ENCODE results near the gene DOCK9. TPM values are rescaled to one million over a fixed set of nuclear protein-coding genes. Genes with fewer than 3 reads are reported as not detected.

DOCK9 gene
- total and polyA plus RNA-seq, 9 of the 15 experiments (the other 6 are each of a cell fraction or from before 2014, with no cell fraction given) = 3.5 to 25.3 (median 16.7) TPM

- Histone ChIP-seq H3K79me2 (ENCODE audit: control insufficient read depth, insufficient read depth, low read length) (no peaks in the 10 kb centered on the region), H3K4me1 (replicated peaks in 1 of 2; ENCODE audit: control insufficient read depth in 2 of 2, insufficient read depth in 2 of 2, low read length in 2 of 2) (no peaks in the 10 kb centered on the region), H4K20me1 (replicated peaks; ENCODE audit: control insufficient read depth, insufficient read depth, low read length) (no peaks in the 10 kb centered on the region), H3K4me2 (ENCODE audit: insufficient read depth, low read length) (no peak overlapping the region), H3K4me3 (no peak overlapping the region), H3K27ac (ENCODE audit: extremely low read depth, low read depth, low read length) (no peak overlapping the region), H3K9me3 (replicated peaks; ENCODE audit: control insufficient read depth, insufficient read depth, low read depth, low read length) (no peaks in the 10 kb centered on the region), H2AFZ (ENCODE audit: low read depth, low read length) (no peak overlapping the region), H3K9me1 (ENCODE audit: control insufficient read depth, insufficient read depth, low read length) (no peaks in the 10 kb centered on the region), H3K36me3 (ENCODE audit: control insufficient read depth, insufficient read depth, low read length) (peaks cover 17% of the 10 kb centered on the region; the same call in 2 of the 3 replicates), H3K27me3 (ENCODE audit: control insufficient read depth in 2 of 2, insufficient read depth in 2 of 2, low read length in 2 of 2) (no peaks in the 10 kb centered on the region), H3K9ac (ENCODE audit: insufficient read depth in 1 of 2, low read depth in 2 of 2, low read length in 2 of 2) (no peak overlapping the region)
- FAIRE-seq = no peak
- POLR2A ChIA-PET = interaction anchor here (1.0 kb wide), 1 partner anchor 203 kb away, joined by 3 read pairs; no protein-coding TSS in a partner anchor
- intact Hi-C loops (cut with micrococcal nuclease) = no loop called here
- 47% methylated on average over 2 of the region's 3 CpGs for WGBS (ENCODE audit: insufficient coverage, low coverage, missing lambda C conversion rate)
- ATAC-seq = no peak
- no TSS peak for BruUV-seq (replicated peaks)
- CTCF ChIA-PET (ENCODE audit: low intra/inter-chr PET ratio) = no interaction called here
- no peak for DNase-seq (ENCODE audit: extremely low read depth in 1 of 4, low spot score in 3 of 4)
- in situ Hi-C loops (cut with MboI) = no loop called here
- no peak for TF ChIP-seq ZNF76 (CRISPR knock-in tag; IDR thresholded peaks at IDR 0.05; ENCODE audit: borderline replicate concordance)
- TF ChIP-seq MXI1 (IDR thresholded peaks at IDR 0.05; ENCODE audit: low read depth, low read length) = no peak
- TF ChIP-seq USF2 (CRISPR knock-in tag; IDR thresholded peaks at IDR 0.05) = no peak
- no peak for TF ChIP-seq KLF6 (CRISPR knock-in tag; IDR thresholded peaks at IDR 0.05; ENCODE audit: borderline replicate concordance)
- no peak for TF ChIP-seq CAMTA2 (CRISPR knock-in tag; conservative IDR thresholded peaks at IDR 0.05)
- no peak for TF ChIP-seq ZC3H4 (CRISPR knock-in tag; IDR thresholded peaks at IDR 0.05; ENCODE audit: borderline replicate concordance)
- TF ChIP-seq FOXA3 (CRISPR knock-in tag; conservative IDR thresholded peaks at IDR 0.05 in 1 of 2, IDR thresholded peaks at IDR 0.05 in 1 of 2) = no peak
- no peak for TF ChIP-seq BMI1 (IDR thresholded peaks at IDR 0.05; ENCODE audit: low read length)
- no peak for TF ChIP-seq TAF1 (IDR thresholded peaks at IDR 0.05; ENCODE audit: control insufficient read depth, extremely low read depth, insufficient read depth, low read length, severe bottlenecking)
- TF ChIP-seq TRIM24 (IDR thresholded peaks at IDR 0.05) = no peak
- no peak for TF ChIP-seq HOMEZ (CRISPR knock-in tag; IDR thresholded peaks at IDR 0.05)
- no peak for TF ChIP-seq THAP7 (CRISPR knock-in tag; IDR thresholded peaks at IDR 0.05)
- TF ChIP-seq MEF2D (tag; conservative IDR thresholded peaks at IDR 0.05; ENCODE audit: low read depth) = no peak
- TF ChIP-seq SMARCB1 (IDR thresholded peaks at IDR 0.05; ENCODE audit: insufficient read length, low read depth) = no peak
- TF ChIP-seq MTA2 (IDR thresholded peaks at IDR 0.05; ENCODE audit: low read depth) = no peak
- TF ChIP-seq, protein P1, sequence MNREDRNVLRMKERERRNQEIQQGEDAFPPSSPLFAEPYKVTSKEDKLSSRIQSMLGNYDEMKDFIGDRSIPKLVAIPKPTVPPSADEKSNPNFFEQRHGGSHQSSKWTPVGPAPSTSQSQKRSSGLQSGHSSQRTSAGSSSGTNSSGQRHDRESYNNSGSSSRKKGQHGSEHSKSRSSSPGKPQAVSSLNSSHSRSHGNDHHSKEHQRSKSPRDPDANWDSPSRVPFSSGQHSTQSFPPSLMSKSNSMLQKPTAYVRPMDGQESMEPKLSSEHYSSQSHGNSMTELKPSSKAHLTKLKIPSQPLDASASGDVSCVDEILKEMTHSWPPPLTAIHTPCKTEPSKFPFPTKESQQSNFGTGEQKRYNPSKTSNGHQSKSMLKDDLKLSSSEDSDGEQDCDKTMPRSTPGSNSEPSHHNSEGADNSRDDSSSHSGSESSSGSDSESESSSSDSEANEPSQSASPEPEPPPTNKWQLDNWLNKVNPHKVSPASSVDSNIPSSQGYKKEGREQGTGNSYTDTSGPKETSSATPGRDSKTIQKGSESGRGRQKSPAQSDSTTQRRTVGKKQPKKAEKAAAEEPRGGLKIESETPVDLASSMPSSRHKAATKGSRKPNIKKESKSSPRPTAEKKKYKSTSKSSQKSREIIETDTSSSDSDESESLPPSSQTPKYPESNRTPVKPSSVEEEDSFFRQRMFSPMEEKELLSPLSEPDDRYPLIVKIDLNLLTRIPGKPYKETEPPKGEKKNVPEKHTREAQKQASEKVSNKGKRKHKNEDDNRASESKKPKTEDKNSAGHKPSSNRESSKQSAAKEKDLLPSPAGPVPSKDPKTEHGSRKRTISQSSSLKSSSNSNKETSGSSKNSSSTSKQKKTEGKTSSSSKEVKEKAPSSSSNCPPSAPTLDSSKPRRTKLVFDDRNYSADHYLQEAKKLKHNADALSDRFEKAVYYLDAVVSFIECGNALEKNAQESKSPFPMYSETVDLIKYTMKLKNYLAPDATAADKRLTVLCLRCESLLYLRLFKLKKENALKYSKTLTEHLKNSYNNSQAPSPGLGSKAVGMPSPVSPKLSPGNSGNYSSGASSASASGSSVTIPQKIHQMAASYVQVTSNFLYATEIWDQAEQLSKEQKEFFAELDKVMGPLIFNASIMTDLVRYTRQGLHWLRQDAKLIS (CRISPR knock-in tag; IDR thresholded peaks at IDR 0.05) = no peak
- no peak for TF ChIP-seq PTRF (tag; IDR thresholded peaks at IDR 0.05)
- TF ChIP-seq ZNF507 (tag; conservative IDR thresholded peaks at IDR 0.05) = no peak
Measured at GRCh38 chr13:98820300-98820699, 157.6 kb downstream of the DOCK9 start.

Data from K562 (cell line).